Inferior parietal cortex (tissue), 1 donor: Measurements from ENCODE around the gene PAPSS1.
"Not testable (repeated sequence)": the region's sequence is repeated elsewhere in the genome, so short reads cannot be mapped to it uniquely, and the experiment has no call there.

ENCODE experiments used
- DNase-seq: peaks from one replicate; pipeline ENCODE4 v3.0.0-alpha.2; 2016; ENCODE audit errors: extremely low spot score

The PAPSS1 gene

DNA sequence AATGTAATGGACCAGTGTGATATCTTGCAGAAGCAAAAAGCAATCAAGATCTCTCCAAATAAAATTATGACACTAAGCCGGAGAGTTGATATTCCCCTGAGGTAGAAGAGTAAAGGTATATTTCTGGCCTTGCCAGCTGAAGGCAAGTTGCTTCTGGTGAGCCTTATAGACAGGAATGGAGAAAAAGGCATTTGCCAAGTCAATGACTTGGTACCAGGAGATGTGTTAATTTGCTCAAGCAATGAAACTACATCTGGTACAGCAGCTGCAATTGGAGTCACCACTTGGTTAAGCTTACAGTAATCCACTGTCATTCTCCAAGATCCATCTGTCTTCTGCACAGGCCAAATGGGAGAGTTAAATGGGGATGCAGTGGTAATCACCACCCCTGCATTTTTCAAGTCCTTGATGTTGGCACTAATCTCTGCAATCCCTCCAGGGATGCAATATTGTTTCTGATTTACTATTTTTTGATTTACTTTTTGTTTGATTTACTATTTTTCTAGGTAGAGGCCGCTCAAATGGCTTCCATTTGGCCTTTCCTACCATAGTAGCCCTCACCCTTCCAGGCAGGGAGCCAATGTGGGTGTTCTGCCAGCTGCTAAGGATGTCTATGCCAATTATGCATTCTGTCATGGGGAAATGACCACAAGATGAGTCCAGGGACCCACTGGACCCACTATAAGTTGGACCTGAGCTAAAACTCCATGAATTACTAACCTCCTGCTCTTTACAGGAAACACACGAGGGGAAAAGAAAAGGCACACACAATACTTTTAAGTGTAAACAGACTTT, 6.3 kb upstream of the PAPSS1 start:
- not testable (repeated sequence) for DNase-seq

DNA sequence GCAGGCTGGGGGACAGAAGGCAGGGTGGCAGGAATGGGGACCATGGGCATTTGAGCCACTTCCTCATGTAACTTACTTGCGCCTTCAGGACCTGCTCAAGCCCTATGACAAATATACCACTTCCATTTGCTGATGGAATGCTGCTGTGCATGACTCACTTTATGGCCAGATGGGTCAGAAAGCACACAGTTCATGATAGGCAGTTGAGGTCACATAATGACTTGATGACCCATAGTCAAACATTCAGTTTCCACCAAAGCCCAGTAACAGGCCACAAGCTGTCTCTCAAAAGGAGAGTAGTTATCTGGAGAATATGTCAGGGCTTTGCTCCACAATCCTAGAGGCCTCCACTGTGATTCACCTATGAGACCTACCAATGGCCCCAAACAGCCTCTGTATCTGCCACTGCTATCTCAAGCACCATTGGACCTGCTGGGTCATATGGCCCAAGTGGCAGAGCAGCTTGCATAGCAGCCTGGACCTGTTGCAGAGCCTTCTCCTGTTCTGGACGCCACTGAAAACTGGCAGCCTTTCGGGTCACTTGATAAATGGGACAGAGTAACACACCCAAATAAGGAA, 5.3 kb upstream of the PAPSS1 start:
- no peak for DNase-seq

DNA sequence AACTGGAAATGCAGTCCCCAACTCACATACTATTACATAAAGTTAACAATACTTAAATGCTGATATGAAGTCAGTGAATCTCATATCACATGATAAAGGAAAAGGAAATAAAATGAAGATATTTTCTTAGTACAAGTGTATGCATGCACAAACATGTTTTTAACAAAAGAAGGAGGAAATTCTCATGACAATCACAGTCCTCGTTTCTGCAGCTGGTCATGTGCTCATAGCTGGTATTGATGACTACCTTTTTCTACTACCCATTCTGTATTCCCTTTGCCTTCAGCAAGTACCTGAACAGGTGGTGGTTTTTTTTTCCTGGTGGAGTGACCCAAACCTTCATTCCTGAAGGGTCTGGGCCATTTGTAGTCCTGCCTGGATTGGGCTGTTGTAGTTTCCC, 3.3 kb upstream of the PAPSS1 start:
- not testable (repeated sequence) for DNase-seq

DNA sequence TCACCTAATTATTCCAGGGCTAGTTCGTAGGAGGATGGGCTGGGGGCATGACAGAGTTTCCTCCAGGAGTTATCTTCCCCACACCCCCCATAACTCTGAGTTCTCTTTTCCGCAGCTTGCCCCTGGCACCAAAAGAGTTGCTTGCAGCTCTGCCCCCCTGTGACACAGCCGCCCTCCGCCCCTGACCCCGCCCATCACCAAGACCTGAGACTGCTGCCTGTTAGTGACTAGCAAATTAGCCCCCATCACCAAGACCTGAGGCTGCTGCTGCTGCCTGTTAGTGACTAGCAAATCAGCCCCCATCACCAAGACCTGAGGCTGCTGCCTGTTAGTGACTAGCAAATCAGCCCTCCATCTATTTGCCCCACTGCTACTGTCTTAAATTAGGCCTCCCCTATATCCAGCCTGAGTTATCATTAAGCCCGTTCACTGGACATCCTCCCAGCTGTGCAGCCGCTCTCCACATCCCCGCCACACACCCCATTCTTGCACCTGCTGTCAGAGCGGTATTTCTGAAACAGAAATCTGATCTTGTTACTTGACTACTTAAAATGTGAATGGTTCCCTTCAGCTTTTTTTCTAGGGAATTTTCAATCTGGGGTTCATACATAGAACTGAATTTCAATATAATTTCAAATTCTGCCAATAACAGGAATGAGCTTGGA, 1.5 kb upstream of the PAPSS1 start:
- DNase-seq: no peak

DNA sequence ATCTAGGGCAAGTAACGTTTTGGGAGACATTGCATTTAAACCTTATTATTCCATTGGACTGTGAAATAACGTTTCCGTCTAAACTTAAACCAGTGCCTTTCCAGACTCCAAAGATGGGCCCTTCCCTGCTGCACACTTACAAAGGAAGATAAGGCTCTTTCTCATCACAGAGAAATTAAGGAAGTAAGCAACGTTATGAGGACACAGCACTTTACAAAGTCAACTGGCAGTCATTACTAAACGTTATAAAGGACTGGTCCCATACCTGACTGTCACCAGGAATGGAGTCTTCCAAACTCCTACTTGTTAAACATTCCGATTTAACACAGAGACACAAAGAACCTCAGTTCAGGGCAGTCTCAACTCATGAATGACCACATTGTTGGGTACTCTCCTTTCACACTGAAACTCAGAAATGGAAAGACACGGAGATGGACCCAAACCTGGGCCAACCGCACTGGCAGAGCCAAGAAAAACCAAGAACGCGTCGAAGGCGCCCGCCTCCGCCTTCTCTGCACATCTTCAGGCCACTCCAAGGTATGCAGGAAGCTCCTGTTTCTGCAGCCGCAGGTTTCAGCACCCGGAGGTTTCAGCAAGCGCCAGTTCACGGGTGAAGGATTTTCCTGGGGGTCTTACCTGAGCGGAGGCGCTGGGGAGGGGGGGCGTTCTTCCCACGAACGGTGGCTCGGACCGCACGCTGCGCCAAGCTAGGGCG, 670 bp downstream of the PAPSS1 start:
- DNase-seq: peak; percentile 61

DNA sequence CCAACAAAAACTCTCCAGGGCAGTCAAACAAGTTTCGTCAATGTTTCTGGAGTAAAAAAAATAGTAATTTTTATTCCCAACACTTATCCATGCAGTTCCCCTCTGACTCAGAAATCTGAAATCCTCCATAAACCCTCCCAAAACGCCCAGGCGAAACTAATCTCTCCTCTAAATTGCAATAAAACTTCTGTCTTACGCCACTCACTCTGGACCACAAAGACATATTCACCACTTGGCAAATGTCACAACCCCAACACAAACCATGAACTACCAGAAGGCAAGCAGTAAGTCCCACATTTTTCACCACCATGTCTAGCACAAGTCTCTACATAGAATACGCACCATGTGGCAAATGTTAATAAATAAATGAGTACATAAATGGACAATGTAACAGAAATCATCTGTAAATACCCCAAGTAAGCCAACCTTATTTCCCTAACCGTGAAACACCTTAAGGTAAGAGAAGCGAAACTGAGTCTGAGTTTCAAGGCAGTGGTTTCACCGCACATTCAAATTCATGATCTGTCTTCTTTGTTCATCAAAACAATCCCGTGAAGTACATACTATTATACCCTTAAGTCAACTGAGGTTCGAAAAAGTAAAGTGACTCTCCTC, 1.6 kb downstream of the PAPSS1 start:
- DNase-seq: no peak

DNA sequence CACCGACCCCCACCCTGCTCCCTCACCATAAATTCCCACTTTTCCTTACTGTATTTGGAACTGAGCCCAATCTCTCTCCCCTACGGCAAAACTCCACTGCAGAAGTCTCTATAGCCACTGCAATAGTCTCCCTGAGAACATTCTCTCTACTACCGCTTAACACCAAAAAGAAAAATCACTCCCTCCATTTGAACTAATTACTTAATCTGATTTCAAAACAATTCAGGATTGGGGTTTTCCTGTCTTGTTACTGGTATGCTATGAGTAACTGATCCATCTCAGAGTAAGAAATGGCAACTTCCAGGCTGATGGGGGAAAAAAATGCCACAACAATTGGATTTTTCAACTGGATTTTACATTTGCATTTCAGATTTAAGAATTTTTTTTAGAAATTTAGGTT, 5.8 kb downstream of the PAPSS1 start:
- DNase-seq: no peak

GRCh38 chr4:107712236-107712635, 7.8 kb downstream of the PAPSS1 start:
- no peak for DNase-seq

- DNase-seq: no peak
These were observed 8.2 kb downstream of the PAPSS1 start for GRCh38 chr4:107711831-107712230.

DNA sequence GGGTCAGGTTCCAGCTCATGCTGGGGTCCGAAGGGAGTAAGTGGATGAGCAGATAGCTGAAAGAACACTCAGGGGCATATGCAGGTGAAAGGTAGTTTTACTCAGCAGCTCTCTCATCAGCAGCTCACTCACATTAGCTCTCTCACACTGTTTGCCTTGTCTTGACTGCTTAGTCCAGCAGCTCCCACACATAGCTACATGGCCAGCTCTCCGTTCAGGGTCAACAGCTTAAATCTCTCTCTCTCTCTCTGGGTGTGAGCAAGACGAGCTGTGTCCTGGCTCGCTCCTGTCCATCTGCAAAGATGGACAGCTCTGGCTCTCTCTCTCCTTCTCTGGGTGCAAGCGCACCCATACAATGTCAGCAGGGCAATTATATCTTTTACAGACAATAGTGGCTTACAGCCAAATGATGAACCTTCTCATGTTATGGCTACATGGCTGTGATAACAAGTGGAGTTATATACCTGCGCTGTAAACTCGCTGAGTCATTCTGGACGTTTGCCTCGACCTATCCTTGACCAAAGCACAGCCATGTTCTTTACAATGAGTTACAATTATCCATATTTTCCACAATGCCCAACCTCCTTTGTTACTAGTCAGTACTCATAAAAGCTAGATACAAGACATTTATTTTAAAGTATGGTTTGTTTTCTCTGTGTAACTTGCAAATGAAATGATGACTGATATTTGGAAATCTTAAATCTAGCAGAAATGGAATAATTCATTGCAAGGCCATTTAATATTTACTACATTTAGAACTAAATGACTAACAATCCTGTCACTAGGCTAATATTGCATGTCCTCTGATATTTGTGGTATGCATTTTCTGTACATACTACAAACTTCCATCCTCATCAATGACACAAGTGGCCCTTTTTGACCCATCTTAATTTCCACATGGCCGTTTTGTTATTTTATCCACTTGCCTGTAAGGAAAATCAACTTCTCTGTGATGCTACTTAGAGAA, 9.3 kb downstream of the PAPSS1 start:
- DNase-seq: no peak

DNA sequence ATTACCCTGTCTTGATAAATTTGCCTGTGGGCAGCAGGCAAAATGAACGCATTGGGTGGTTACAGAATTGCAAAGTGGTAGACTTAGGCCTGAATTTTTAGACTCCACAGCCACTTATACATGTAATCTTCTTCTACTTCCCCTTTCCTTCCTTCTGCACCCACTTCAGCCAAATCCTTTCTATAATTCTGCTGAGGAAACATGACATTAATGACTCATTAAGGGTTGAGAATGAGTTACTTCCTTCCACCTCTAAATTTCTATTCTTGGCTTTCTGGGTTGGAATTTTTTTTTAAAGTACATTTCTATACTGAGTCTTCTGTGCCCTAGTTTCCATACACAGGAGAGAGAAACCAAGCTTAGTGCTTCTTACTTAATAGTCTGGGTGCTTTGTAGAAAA, 10.1 kb downstream of the PAPSS1 start:
- DNase-seq: no peak

DNA sequence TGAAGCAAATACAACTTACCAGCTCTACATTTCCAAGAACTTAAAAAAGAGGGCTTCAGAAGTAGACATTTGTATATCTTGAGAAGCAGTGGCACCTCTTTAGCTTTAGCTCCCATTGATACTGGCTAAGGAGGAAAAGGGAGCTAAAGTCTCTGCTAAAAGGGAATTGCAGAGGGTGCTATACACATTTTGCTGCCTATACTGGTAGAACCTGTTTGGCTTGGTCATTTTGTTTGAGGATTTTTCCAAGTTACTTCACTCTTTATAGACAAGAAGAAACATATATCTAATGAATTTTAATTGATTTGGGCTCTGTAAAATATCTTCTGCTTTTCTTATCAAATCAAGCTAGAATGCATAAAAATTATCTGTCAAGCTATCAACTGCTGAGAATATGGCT, 11.8 kb downstream of the PAPSS1 start:
- DNase-seq: no peak

- no peak for DNase-seq
These were observed 14.1 kb downstream of the PAPSS1 start for GRCh38 chr4:107705742-107706556.

DNA sequence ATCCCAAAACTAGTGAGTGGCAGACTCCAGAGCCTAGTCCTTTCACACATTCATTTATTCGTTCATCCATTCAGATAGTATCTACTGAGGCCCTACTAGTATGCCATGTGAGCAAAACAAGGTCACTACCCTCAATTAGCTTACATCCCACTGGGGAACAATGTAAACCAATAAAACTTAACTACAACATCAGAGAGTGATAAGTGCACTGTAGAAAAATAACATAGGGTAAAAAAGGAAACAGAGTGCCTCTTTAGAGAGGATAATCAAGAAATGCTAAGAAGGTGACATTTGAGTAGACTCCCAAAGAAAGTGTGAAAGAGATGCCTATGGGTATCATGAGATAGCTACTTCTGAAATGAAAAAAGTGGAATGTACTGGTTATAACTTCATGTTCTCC, 18.5 kb downstream of the PAPSS1 start:
- DNase-seq: no peak

GRCh38 chr4:107699466-107700206, 20.4 kb downstream of the PAPSS1 start:
- no peak for DNase-seq

DNA sequence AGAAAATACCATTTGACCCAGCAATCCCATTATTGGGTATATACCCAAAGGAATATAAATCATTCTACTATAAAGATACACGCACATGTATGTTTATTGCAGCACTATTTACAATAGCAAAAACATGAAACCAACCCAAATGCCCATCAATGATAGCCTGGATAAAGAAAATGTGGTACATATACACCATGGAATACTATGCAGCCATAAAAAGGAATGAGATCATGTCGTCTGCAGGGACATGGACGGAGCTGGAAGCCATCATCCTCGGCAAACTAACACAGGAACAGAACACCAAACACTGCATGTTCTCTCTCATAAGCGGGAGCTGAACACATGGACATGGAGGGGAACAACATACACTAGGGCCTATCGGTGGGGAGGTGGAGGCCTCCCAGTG, 23.8 kb downstream of the PAPSS1 start:
- not testable (repeated sequence) for DNase-seq

GRCh38 chr4:107693132-107693531, 26.9 kb downstream of the PAPSS1 start:
- no peak for DNase-seq

DNA sequence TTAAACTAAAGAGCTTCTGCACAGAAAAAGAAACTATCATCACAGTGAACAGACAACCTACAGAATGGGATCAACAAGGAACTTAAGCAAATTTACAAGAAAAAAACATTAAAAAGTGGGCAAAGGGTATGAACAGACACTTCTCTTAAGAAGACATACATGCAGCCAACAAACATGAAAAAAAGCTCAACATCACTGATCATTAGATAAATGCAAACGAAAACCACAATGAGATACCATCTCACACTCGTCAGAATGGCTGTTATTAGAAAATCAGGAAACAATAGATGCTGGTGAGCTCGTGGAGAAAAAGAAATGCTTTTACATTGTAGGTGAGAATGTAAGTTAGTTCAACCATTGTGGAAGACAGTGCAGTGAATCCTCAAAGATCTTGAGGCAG, 27.8 kb downstream of the PAPSS1 start:
- no peak for DNase-seq

GRCh38 chr4:107691378-107691777, 28.7 kb downstream of the PAPSS1 start:
- DNase-seq: no peak
